Measurements from ENCODE around the gene TUBB1.

The TUBB1 gene

GRCh38 chr20:59015812-59016711 is 3.2 kb upstream of the TUBB1 start:
- no peak for TF ChIP-seq EZH2phosphoT487 (IDR thresholded peaks at IDR 0.05; ENCODE audit: borderline replicate concordance)
- TF ChIP-seq, protein P1, sequence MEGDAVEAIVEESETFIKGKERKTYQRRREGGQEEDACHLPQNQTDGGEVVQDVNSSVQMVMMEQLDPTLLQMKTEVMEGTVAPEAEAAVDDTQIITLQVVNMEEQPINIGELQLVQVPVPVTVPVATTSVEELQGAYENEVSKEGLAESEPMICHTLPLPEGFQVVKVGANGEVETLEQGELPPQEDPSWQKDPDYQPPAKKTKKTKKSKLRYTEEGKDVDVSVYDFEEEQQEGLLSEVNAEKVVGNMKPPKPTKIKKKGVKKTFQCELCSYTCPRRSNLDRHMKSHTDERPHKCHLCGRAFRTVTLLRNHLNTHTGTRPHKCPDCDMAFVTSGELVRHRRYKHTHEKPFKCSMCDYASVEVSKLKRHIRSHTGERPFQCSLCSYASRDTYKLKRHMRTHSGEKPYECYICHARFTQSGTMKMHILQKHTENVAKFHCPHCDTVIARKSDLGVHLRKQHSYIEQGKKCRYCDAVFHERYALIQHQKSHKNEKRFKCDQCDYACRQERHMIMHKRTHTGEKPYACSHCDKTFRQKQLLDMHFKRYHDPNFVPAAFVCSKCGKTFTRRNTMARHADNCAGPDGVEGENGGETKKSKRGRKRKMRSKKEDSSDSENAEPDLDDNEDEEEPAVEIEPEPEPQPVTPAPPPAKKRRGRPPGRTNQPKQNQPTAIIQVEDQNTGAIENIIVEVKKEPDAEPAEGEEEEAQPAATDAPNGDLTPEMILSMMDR (conservative IDR thresholded peaks at IDR 0.05; ENCODE audit: low read length): no peak
- H3K4me3 ChIP-seq (ENCODE audit: low read length, poor library complexity, severe bottlenecking): no peak overlapping the region
- H3K4me1 ChIP-seq (ENCODE audit: insufficient read depth, low read length, poor library complexity, severe bottlenecking): peaks cover 7% of the 10 kb centered on the region
- no peaks in the 10 kb centered on the region for H3K79me2 ChIP-seq (ENCODE audit: insufficient read depth, low read length)
- no peaks in the 10 kb centered on the region for H3K27me3 ChIP-seq (ENCODE audit: insufficient read depth, low read length, poor library complexity, severe bottlenecking)
- no peaks in the 10 kb centered on the region for H4K20me1 ChIP-seq (ENCODE audit: insufficient read depth, low read length, poor library complexity, severe bottlenecking)
- H2AFZ ChIP-seq (ENCODE audit: low read length): no peak overlapping the region
- H3K9me2 ChIP-seq (replicated peaks; ENCODE audit: low read depth, low read length): no peaks in the 10 kb centered on the region
- no peak overlapping the region for H3K9ac ChIP-seq (ENCODE audit: low read depth, low read length, poor library complexity, severe bottlenecking)
- H3K4me2 ChIP-seq (ENCODE audit: low read depth, low read length, poor library complexity, severe bottlenecking): peak overlapping the region; percentile 28
- no peaks in the 10 kb centered on the region for H3K36me3 ChIP-seq (ENCODE audit: insufficient read depth, low read length)
- no peaks in the 10 kb centered on the region for H3K9me3 ChIP-seq (ENCODE audit: insufficient read depth, low read depth, low read length)
- no peaks in the 10 kb centered on the region for H3F3A ChIP-seq (ENCODE audit: low read depth)

DNA sequence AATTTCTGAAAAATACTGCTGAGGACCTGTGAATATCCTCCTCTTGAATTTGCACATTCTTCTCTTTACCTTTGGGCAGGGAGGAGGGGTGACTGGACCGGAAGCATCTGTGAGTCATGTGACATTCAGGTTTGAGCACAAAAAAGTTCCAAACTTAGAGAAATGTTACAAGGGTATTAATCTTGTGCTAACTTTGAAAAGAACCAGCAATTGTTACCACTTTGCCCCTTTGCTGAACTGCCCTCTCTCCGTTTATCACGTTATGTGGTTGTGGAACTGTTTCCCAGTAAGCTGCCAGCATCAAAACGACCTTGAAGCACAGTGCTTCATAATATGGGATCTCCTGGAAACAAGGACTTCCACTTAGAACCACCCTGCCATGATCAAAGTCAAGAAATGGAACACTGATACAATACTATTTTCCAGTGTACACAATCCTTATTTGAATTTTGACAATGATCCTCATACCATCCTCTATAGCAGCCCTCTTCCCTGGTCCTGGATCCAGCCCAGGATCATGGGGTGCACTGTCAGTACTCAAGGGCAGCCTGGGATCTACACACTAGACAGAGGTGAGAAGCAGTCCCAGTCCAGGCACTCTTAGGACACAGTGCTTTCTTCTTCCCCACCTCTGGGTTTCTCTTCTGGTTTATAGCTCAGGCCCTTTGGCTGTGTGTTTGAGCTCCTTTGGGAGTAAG is 2.3 kb upstream of the TUBB1 start:
- Histone ChIP-seq H3K27me3 (ENCODE audit: insufficient read depth, low read length, poor library complexity, severe bottlenecking) (no peaks in the 10 kb centered on the region), H3K4me3 (ENCODE audit: low read length, poor library complexity, severe bottlenecking) (no peak overlapping the region), H3F3A (ENCODE audit: low read depth) (no peaks in the 10 kb centered on the region), H3K9me2 (replicated peaks; ENCODE audit: low read depth, low read length) (no peaks in the 10 kb centered on the region), H3K36me3 (ENCODE audit: insufficient read depth, low read length) (no peaks in the 10 kb centered on the region), H3K4me2 (ENCODE audit: low read depth, low read length, poor library complexity, severe bottlenecking) (peak overlapping the region; percentile 28), H3K9ac (ENCODE audit: low read depth, low read length, poor library complexity, severe bottlenecking) (no peak overlapping the region), H3K79me2 (ENCODE audit: insufficient read depth, low read length) (no peaks in the 10 kb centered on the region), H3K9me3 (ENCODE audit: insufficient read depth, low read depth, low read length) (no peaks in the 10 kb centered on the region), H2AFZ (ENCODE audit: low read length) (no peak overlapping the region), H3K4me1 (ENCODE audit: insufficient read depth, low read length, poor library complexity, severe bottlenecking) (peaks cover 7% of the 10 kb centered on the region), H4K20me1 (ENCODE audit: insufficient read depth, low read length, poor library complexity, severe bottlenecking) (no peaks in the 10 kb centered on the region)
- TF ChIP-seq, protein P1 (conservative IDR thresholded peaks at IDR 0.05; ENCODE audit: low read length): no peak
- TF ChIP-seq EZH2phosphoT487 (IDR thresholded peaks at IDR 0.05; ENCODE audit: borderline replicate concordance): no peak

GRCh38 chr20:59017493-59018231 is 1.6 kb upstream of the TUBB1 start:
- no peak overlapping the region for H3K4me3 ChIP-seq (ENCODE audit: low read length, poor library complexity, severe bottlenecking)
- peaks cover 7% of the 10 kb centered on the region for H3K4me1 ChIP-seq (ENCODE audit: insufficient read depth, low read length, poor library complexity, severe bottlenecking)
- H3K9me3 ChIP-seq (ENCODE audit: insufficient read depth, low read depth, low read length): no peaks in the 10 kb centered on the region
- no peaks in the 10 kb centered on the region for H3K79me2 ChIP-seq (ENCODE audit: insufficient read depth, low read length)
- TF ChIP-seq EZH2phosphoT487 (IDR thresholded peaks at IDR 0.05; ENCODE audit: borderline replicate concordance): no peak
- TF ChIP-seq, protein P1 (conservative IDR thresholded peaks at IDR 0.05; ENCODE audit: low read length): no peak
- H4K20me1 ChIP-seq (ENCODE audit: insufficient read depth, low read length, poor library complexity, severe bottlenecking): no peaks in the 10 kb centered on the region
- no peaks in the 10 kb centered on the region for H3K9me2 ChIP-seq (replicated peaks; ENCODE audit: low read depth, low read length)
- H3K36me3 ChIP-seq (ENCODE audit: insufficient read depth, low read length): no peaks in the 10 kb centered on the region
- no peak overlapping the region for H3K9ac ChIP-seq (ENCODE audit: low read depth, low read length, poor library complexity, severe bottlenecking)
- H2AFZ ChIP-seq (ENCODE audit: low read length): no peak overlapping the region
- H3K4me2 ChIP-seq (ENCODE audit: low read depth, low read length, poor library complexity, severe bottlenecking): no peak overlapping the region
- no peaks in the 10 kb centered on the region for H3K27me3 ChIP-seq (ENCODE audit: insufficient read depth, low read length, poor library complexity, severe bottlenecking)
- no peaks in the 10 kb centered on the region for H3F3A ChIP-seq (ENCODE audit: low read depth)

All from Loucy (cell line).